ENCODE measurements around the gene ACTA2.
"Not testable (repeated sequence)": the region's sequence is repeated elsewhere in the genome, so short reads cannot be mapped to it uniquely, and the experiment has no call there.

ACTA2 gene

DNA sequence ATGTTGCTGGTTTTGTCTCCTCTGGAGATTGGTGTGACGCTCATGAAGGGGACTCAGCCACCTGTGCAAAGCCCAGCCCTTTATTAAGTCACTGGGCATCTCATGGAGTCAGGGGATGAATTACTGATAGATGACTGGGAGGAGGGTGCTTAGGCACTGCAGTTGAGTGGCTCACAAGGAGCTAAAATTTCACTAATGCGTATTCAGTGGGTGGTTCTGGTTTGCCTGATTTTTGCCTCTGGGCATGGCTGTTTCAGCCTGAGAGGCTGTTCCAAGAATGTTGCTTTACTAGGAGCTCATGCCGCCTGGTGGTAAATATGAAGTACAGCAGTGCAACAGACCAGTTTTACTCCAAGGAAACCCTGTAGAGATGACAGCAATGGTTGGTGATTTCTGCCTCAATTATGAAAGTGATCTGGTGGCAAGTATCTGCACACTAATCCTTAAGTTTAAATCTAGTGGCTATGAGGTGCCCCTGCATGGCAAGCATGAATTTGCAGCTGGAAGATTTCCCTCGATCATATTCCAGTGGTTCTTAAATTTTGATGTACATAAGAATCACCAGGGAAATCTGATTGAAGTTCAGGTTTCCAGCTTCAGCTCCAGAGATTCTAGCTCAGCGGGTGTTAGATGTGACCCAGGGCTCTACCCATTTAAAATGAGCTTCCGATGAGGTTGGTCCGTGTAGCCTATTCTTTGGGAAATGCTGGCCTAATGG, 19.9 kb downstream of the ACTA2 start:
- no peaks in the 10 kb centered on the region for H3K79me2 ChIP-seq
- H3K9ac ChIP-seq = no peak overlapping the region
- H3K27ac ChIP-seq = no peak overlapping the region
- peak overlapping the region; percentile 50 for H2AFZ ChIP-seq
- H3K36me3 ChIP-seq (ENCODE audit: control insufficient read depth, insufficient read depth, low read length) = no peaks in the 10 kb centered on the region
- H3K27me3 ChIP-seq (ENCODE audit: control insufficient read depth, insufficient read depth, low read length) = no peaks in the 10 kb centered on the region
- H3K9me3 ChIP-seq (ENCODE audit: control insufficient read depth, low read length) = no peaks in the 10 kb centered on the region
- no peak overlapping the region for H3K4me2 ChIP-seq (ENCODE audit: low read length)
- TF ChIP-seq, protein P1, sequence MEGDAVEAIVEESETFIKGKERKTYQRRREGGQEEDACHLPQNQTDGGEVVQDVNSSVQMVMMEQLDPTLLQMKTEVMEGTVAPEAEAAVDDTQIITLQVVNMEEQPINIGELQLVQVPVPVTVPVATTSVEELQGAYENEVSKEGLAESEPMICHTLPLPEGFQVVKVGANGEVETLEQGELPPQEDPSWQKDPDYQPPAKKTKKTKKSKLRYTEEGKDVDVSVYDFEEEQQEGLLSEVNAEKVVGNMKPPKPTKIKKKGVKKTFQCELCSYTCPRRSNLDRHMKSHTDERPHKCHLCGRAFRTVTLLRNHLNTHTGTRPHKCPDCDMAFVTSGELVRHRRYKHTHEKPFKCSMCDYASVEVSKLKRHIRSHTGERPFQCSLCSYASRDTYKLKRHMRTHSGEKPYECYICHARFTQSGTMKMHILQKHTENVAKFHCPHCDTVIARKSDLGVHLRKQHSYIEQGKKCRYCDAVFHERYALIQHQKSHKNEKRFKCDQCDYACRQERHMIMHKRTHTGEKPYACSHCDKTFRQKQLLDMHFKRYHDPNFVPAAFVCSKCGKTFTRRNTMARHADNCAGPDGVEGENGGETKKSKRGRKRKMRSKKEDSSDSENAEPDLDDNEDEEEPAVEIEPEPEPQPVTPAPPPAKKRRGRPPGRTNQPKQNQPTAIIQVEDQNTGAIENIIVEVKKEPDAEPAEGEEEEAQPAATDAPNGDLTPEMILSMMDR (IDR thresholded peaks at IDR 0.05) = peak; percentile 89
- no peak overlapping the region for H3K4me3 ChIP-seq (ENCODE audit: low read depth, low read length)
- H3K4me1 ChIP-seq = peaks cover 7% of the 10 kb centered on the region

DNA sequence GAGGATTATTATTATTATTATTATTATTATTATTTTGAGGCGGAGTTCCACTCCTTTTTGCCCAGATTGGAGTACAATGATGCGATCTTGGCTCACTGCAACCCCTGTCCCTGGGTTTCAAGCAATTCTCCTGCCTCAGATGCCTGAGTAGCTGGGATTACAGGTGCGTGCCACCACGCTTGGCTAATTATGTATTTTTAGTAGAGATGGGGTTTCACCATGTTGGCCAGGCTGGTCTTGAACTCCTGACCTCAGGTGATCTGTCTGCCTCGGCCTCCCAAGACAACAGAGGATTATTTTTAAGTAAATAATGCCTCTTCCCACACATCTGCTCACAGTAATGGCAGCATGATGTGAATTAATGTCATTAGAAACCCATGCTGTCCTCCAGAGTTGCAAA, 20.5 kb downstream of the ACTA2 start:
- not testable (repeated sequence) for H3K79me2 ChIP-seq; H3K9ac ChIP-seq; H3K4me1 ChIP-seq; H3K4me3 ChIP-seq (ENCODE audit: low read depth, low read length); H3K27me3 ChIP-seq (ENCODE audit: control insufficient read depth, insufficient read depth, low read length); H3K4me2 ChIP-seq (ENCODE audit: low read length); H3K27ac ChIP-seq; H3K9me3 ChIP-seq (ENCODE audit: control insufficient read depth, low read length); H3K36me3 ChIP-seq (ENCODE audit: control insufficient read depth, insufficient read depth, low read length)
- H2AFZ ChIP-seq = peak overlapping the region; percentile 50

DNA sequence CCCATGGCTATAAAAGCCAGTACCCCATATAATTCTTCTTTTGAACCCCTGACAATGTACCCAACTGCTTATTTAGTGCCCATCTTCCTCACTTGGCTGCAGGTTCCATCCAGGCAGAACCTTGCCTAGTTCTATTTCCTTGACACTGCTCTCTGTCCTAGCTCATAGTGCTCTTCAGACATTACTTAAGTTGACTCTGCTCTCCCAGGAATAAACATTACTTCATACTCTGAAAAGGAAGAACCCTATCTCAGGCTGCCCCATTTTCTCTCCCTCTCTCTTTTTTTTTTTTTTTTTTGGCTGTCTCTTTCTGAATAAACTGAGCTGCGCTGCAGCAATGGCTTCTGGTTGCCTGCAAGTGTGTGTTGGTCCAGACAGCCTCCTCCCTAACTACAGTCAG, 21.0 kb downstream of the ACTA2 start:
- H3K4me3 ChIP-seq (ENCODE audit: low read depth, low read length) = no peak overlapping the region
- TF ChIP-seq, protein P1 (IDR thresholded peaks at IDR 0.05) = no peak
- peaks cover 7% of the 10 kb centered on the region for H3K4me1 ChIP-seq
- H3K9ac ChIP-seq = no peak overlapping the region
- H3K27me3 ChIP-seq (ENCODE audit: control insufficient read depth, insufficient read depth, low read length) = no peaks in the 10 kb centered on the region
- no peak overlapping the region for H3K4me2 ChIP-seq (ENCODE audit: low read length)
- no peaks in the 10 kb centered on the region for H3K9me3 ChIP-seq (ENCODE audit: control insufficient read depth, low read length)
- no peaks in the 10 kb centered on the region for H3K79me2 ChIP-seq
- no peak overlapping the region for H3K27ac ChIP-seq
- no peaks in the 10 kb centered on the region for H3K36me3 ChIP-seq (ENCODE audit: control insufficient read depth, insufficient read depth, low read length)
- no peak overlapping the region for H2AFZ ChIP-seq

DNA sequence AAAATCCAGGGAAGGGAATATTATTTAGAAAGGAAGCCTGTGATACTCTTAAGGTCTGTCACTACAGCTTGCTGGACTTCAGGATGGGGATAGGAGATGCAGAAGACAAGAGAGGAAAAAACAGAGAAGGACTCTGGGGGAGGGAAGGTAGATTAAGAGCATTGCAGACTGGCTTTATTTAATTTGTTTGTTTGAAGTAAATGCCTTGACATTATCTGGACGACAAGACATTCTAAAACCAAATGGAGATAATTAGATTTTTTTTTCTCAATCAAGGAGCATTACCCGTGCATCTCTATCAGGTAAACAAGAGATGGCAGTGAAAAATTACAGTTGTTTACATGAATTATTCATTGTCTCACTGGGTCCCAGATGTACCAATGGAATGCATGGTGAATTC, 24.3 kb downstream of the ACTA2 start:
- Histone ChIP-seq H3K4me1 (peaks cover 3% of the 10 kb centered on the region), H3K27ac (no peak overlapping the region), H3K27me3 (ENCODE audit: control insufficient read depth, insufficient read depth, low read length) (no peaks in the 10 kb centered on the region), H2AFZ (no peak overlapping the region), H3K9ac (no peak overlapping the region), H3K4me2 (ENCODE audit: low read length) (no peak overlapping the region), H3K79me2 (no peaks in the 10 kb centered on the region), H3K9me3 (ENCODE audit: control insufficient read depth, low read length) (no peaks in the 10 kb centered on the region), H3K36me3 (ENCODE audit: control insufficient read depth, insufficient read depth, low read length) (no peaks in the 10 kb centered on the region), H3K4me3 (ENCODE audit: low read depth, low read length) (no peak overlapping the region)
- TF ChIP-seq, protein P1 (IDR thresholded peaks at IDR 0.05) = no peak

DNA sequence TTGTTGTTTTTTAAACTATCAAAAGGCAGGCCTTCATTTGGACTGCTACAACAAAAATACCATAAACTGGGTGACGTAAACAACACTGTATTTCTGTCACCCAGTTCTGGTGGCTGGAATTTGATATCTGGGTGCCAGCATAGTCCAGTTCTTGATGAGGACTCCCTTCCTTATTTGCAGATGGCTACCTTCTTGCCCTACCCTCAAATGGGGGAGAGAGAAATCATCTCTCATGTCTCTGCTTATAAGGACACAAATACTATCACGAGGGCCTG, 25.2 kb downstream of the ACTA2 start:
- H3K27me3 ChIP-seq (ENCODE audit: control insufficient read depth, insufficient read depth, low read length) = no peaks in the 10 kb centered on the region
- H3K4me2 ChIP-seq (ENCODE audit: low read length) = no peak overlapping the region
- no peak overlapping the region for H3K27ac ChIP-seq
- no peak overlapping the region for H3K4me3 ChIP-seq (ENCODE audit: low read depth, low read length)
- H3K9me3 ChIP-seq (ENCODE audit: control insufficient read depth, low read length) = no peaks in the 10 kb centered on the region
- peaks cover 1% of the 10 kb centered on the region for H3K4me1 ChIP-seq
- no peaks in the 10 kb centered on the region for H3K36me3 ChIP-seq (ENCODE audit: control insufficient read depth, insufficient read depth, low read length)
- H2AFZ ChIP-seq = no peak overlapping the region
- TF ChIP-seq, protein P1 (IDR thresholded peaks at IDR 0.05) = no peak
- H3K79me2 ChIP-seq = no peaks in the 10 kb centered on the region
- no peak overlapping the region for H3K9ac ChIP-seq
